NCI-H1930 (cell line): ENCODE results near the gene CNTN5.

Source experiments
- DNase-seq, 2 experiments: peaks; one replicate each; lab custom pipeline; 2025; lab: John Stamatoyannopoulos, UW

Gene CNTN5

DNA sequence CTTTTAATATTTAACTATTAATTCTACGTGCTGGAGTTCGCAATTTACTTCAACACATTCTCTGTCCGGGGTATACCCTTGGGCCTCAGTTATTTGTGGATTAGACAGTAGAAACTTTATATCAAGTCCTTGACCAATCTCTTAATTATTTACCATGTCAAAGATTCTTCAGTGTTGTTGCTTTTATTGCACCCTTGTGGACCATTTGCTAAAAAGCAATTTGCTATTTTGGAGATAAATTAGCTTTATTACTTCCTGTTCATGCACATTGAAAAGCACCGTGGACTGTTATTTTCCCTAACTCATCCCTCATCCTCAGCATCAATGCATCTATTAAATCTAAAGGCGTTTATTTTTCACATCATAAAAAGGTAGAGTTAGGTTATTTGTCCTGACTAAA, 609.9 kb downstream of the CNTN5 start:
- no peak for DNase-seq

DNA sequence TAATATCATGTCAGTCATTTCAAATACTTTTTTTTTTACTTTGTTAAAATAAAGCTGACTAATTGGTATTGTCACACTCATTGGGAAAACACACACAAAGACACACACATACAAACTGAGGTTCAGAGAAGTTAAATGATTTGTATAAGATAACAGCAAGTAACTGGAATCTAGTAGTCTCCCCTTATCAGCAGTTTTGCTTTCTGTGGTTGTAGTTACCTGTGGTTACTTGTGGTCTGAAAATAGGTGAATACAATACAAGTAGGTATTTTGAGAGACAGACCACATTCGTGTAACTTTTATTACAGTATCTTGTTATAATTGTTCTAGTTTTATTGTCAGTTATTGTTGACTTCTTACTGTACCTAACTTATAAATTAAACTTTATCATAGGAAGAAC, 610.9 kb downstream of the CNTN5 start:
- DNase-seq: no peak

DNA sequence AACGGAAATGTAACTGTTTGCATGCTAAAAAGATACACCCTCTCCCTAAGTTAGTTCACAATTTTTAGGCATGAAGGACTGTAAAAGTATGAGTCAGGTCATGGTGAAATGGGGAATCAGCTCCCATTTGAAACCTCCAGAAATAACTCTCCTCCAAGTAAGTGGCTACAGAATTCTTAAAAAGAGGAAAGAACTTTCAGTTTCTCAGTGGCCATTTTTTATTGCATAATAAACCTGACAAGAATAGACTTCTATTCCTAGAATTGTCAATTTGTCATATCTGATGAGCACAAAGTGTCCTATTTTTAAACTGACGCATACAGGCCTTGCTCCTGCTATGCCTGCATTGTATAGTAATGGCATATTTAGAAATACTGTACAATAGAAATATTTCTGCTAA, 612.2 kb downstream of the CNTN5 start:
- no peak for DNase-seq

DNA sequence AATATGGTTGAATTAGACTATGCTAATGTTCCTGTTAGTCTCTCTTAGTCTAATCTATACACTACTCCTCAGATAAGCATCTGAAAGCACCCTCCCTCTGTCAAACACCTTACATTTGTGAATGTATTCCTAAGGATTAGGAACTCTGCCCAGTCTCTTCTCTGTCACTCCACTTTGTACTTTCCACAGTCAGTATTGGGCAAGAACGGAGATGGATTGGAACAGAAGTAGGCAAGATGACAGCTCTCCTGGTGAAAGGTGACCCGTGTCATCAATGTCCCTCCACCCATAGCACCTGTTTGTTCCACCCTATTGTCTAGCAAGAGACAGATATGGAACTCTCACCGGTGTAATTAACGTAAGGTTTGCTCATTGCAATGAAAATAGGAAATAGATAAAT, 613.8 kb downstream of the CNTN5 start:
- DNase-seq: no peak

DNA sequence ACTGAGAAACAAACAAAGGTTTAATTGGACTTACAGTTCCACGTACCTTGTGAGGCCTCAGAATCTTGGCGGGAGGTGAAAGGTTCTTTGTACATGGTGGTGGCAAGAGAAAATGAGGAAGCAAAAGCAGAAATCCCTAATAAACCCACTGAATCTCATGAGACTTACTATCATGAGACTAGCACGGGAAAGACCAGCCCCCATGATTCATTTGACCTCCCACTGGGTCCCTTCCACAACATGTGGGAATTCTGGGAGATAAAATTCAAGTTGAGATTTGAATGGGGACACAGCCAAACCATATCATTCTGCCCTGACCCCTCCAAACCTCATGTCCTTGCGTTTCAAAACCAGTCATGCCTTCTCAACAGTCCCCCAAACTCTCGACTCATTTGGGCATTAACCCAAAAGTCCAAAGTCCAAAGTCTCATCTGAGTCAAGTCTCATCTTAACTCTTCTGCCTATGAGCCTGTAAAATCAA, 617.4 kb downstream of the CNTN5 start:
- DNase-seq: no peak

DNA sequence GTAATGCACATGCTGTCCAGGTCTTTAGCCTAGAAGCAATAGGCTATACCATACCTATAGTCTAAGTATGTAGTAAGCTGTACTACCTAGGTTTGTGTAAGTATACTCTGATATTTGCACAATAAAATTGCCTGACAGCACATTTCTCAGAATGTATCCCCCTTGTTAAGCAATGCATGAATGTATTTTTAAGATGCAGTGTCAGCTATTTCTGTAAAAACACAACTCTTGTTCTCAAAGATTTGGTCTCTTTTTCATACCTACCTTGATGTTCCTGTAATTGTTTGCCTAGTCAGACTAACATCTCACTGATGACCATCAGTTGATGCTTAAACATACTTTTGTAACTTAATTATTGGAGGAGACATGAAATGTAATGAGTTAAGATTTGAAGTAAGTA, 619.9 kb downstream of the CNTN5 start:
- no peak for DNase-seq

DNA sequence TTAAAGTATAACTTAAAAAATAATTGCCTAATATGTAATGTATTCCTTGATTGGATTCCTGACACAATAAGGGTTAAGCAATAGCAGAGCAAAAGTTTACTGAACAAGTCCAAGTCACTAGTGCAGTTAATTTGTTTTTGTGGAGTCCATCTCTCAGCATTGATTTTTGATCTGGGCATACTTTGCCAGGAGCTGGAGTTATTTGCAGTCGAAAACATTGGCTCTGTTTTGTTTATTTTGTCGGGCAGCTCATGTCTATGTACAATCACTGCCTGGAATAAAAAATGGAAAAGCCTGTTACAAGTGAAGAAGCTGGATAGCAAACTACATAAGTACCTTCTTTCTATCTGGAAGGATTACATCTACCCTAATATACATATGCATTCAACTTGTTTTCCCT, 625.2 kb downstream of the CNTN5 start:
- DNase-seq: no peak

DNA sequence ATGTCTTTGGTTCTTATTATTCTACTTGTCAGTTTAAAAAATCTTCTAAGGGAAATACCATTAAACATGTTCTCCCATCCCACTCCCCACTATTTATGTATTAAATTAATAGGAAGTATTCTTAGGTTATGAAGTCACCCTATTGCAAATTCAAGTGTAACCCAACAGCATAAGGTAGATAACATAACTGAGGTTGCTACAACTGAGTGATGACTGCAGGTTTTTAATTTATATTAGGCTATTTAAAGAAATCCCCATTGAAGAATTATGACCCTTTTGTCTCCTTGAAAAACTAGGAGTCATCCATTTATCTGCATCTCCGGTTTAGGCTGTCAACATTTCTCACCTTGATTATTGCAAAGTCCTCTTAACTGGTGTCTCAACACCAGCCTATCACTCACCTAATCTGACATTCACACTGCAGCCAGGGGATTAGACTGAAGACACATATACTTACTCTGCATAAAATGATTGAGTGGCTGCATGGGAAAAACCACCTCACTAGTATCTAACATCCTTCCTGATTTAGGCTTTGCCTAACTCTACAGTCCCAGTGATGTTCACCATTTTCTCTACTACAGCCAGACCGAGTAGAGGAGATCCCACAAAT, 649.4 kb downstream of the CNTN5 start:
- DNase-seq: no peak

DNA sequence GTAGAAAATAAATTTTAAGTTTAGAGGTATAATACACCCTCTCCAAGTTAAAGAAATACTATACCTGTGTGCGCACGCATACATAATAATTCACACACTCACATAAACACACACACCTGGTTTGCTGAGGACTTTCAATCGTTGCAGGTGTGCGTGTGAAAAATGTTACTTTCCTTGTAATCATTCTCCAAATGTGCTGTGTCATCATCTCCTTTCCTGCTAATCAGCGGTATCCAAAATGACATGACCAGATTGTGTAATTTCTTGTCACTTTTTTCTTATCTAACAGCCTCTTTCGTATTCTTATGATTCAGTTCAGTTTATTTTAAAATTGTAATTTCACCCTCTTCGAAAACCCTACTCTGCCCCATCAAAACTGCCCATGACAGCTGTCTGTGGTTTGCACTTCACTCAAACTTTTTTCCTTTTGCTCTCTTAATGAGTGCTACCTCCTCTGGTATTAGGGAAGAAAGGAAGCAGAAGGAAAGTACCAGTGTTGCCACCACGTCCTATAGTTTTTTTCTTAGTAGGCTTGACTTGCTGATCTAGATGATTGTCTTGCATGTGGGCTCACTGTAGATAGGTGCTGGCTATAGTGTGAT, 651.2 kb downstream of the CNTN5 start:
- DNase-seq: no peak

DNA sequence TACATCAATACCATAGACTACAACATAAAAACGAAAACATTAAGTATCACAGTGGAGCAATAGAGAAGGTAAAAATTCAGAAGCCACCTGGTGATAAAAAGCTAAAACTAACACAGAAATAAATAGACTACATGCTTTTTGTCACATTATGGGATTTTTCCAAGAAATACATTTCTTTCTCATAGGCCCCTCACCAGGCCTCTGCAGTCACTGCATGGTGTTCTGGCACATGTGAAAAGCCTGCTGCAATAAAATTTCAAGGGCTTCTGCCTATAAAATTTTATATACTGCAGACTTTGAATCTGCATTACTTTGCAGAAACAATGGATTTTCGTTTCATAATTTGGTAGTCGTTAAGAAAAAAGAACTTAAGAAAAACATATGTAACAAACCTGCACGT, 655.5 kb downstream of the CNTN5 start:
- DNase-seq: no peak

DNA sequence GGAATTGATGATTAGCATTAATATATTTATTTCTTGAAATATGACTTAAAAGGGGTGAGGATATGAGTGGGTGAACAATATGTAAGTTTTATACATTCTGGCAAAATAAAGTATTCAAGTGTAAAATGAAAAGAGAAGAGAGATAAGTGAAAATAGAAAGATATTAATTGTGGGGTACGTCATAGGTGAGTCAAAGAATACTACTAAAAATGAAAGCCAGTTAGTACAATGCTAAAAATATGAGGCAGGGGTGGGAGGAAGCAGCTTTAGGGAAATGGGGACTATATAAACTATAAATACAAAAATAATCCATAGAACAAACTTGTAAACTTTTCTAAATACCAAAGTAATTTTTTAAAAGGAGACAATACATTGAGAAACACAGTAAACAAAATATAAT, 661.4 kb downstream of the CNTN5 start:
- DNase-seq: no peak

DNA sequence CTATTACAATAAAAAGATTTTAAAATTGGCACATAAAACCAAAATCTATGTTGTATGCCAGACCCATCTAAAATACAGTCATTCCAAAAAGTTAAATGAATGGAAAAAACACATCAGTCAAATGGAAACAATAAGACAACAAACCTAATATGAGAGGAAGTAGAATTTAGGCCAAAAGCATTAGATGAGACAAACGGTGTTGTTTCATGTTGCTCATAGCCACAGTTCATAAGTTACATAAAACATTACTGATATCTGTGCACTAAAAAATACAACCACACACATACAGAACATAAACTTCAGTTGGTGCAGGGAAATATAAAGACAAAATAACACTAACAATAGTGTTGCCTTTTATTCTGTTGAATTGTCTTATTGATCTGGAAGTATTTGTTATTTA, 661.9 kb downstream of the CNTN5 start:
- no peak for DNase-seq

DNA sequence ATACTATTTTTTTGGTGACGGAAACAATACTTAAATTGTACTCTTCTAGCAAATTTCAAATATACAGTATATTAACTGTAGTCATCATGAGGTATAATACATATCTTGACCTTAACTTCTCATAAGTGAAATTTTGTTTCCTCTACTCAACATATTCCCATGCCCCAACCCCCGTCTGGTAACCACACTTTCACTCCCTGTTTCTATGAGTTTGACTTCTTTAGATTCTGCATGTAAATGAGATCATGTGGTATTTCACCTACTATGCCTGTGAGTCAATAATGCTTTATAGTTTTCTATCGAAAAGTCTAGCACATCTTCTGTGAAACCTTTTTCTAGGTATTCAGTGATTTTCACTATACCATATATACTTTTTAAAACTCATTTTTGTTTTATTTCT, 663.2 kb downstream of the CNTN5 start:
- DNase-seq: no peak

DNA sequence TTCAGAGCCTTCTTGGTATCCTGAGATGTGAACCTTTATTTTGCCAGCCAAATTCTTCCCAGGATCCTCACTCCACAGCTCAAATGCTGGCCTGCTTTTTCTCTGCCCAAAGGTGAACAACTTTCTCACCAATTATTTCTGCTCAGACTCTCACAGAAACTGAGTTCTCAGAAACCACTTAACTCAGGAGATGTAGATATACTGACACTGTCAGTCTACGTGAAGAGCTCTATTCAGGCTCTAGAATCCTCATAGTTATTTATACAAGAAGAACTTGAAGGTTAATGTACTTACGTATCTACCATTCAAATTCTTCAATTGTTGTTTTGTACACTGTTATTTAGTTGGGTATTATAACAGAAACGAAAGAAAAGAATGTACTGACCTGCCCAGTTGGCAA, 666.1 kb downstream of the CNTN5 start:
- DNase-seq: no peak

DNA sequence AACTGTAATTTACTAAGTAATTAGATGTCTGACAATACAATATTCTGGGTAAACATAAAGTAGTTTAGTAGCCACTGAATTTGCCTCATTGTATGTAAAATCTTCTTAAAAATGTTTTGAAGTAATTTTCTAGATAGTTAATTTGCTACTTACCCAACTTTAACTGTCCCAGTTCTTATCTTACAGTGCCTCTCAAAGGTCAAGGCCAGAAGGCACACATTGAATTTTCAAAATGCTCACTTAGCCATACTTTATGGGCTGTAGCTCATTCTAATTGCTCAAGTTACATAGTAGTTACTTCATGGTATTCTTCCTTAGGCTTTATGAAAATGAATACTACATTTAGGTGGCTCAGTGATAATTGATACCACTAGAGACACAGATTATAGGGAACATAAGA, 666.6 kb downstream of the CNTN5 start:
- no peak for DNase-seq

DNA sequence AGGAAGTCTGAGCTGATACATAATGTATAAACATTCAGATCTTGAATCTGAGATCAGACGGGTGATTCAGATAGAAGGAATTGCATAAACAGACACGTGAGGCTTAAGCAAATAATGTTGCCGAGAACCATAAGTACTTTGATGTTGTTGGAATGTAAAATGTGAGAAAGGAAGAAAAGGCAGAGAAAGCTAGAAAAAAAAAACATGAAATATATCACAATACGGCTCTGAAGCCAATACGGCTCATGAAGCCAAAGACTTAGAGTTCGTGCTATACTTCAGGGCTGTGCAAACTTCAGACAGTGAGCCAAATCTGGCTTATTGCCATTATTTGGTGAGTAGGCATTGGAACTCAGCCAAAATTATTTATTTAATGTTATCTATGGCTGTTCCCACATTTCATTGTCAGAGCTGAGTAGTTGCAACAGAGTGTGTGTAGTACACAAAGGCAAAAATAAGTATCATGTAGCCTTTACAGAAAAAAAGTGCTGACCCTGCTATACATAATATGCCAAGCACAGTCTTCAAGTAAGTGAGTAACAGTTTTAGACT, 673.3 kb downstream of the CNTN5 start:
- DNase-seq: no peak

DNA sequence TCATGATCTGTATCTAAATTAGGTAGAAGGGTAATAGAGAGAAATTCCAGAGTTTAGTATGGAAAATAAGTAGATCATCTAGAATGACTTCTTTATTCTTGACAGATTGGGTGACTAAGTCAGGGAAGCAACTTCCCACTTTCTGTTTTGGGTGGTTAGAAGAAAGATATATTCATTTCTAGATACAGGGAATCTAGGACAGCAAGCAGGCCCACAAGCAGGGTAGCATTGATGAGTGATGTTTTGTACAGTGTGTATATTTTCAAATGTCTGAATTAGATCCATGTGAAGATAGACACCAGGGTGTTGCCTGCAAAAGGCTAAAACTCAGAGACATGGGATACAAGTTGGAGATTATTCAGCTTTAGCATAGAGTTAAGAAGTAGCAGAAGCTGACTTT, 674.4 kb downstream of the CNTN5 start:
- DNase-seq: no peak

DNA sequence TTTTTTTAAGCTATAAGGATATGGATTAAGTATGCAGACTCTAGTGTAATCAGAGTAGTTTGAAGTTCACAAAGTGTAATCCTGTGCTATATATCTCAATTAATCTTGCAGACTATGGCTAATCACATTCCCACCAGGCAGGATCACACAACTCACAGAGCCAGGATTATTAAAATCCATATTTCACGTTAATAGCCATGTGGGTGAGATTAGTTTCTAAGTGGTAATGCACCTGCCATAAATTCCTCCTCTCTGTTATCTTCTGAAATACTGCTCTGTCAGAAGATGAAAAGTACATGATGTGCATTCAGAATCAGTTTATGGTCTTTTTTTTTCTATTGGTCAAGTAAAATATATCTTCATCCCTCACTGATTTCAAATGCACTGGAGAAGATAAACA, 686.1 kb downstream of the CNTN5 start:
- no peak for DNase-seq

DNA sequence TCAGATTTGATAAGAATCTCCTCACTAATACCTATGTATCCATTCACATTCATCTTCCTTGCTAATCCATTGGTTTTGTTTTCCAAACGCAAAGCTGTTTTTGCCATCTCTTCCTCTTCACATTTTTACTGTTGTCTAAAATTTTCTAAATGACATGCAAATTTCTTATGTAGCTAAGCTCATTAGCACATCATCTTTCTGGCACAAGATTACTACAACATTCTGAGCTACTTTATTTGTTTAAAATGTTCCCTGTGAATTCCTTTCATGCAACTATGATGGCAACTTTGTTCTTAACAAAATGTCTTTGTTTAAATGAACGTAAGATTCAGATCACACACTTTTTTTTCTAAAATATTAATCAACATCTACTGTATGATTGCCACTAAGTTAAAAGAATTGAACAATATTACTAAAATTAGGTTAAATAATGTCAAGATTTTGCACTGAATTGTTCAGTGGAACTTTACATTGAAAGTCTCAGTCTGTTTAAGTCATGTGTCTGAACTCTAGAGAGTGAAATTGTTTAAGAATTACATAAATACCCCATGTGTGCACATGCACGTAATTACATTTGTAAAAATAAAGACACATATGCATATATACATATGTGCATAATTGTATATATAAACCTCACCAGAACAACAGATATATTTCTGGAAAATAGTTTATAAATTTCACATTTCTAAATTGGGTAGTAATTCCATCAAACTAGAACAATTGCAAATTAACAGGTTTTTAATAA, 688.4 kb downstream of the CNTN5 start:
- no peak for DNase-seq

DNA sequence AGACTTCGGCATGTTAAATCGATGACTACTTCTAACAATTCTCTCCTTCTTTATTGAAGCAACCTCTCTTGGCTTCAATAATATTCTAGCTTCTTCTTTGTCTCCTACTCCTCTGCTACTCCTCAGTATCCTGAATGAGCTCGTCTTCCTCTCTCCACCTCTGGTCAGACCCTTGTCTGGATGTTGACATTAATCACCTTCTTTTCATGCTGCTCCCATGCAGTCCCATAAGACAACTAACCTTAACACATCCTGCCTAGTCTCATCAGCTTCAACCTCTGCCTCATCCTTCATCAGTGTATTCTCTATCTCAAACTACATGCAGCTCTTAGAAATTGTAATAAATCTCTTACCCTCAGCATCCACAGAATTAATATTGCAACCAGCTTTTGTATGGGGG, 695.6 kb downstream of the CNTN5 start:
- DNase-seq: no peak

DNA sequence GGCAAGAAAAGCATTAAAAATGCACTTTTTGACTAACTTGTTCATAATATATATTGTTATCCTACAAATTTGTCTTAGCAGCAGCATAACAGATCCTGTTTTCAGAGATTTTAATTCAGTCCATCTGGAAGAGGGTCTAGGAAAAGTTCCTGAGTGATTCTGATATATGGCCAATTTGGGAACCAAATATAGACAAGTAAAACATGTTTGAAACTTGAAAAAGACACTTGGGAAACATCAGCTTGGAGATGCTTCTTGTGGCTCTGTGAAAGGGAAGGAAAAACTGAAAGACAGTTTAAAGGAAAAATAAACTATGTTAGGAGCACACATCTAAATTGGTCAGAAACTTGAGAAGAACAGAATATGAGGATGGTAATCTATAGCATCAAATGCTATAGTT, 697.5 kb downstream of the CNTN5 start:
- no peak for DNase-seq

DNA sequence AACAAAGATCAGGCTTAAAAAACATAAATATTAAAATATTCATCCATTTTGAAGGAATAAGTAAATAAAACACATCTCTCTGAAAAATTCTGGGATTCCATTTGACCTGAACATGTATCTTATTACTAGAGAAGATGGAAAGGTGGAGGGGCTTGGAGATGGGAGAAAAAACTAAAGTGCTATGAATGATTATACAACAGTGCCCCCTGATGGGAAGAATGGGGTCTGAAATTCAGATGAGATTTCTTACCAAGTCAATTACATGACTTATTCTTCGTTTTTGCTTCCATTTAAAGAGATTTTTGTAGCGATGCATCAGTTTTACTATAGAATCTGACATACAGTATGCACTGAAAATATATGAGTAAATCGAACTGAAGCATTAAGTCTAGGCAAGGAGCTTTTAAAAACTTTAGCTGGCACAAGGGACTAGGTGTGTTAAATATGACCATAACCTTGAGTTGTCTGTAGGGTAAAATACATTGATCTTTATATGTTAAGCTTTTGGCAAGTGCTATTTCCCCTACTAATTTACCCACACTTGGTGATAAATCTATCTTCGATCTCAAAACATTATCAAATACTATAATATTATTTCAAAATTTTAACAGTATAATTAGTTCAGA, 718.8 kb downstream of the CNTN5 start:
- peak in 1 of 2 experiments; percentile 31 for DNase-seq

DNA sequence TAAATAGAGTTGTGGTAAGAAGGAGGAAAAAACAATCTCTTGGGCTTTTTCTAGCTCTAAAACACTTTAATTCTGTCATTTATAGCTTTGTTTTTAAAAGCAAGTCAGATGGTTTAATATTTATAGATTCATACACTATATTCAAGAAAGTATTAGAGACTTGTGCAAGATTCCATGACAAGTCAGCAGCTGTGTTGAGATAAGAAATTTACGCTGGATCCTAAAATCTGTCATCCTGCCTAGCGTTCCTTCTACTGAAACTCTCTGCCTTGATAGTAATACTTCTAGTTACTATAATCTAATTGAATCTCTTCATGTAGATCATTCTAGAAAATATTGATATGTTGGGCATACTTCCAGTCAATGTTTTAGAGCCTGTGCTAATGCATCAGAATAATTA, 721.8 kb downstream of the CNTN5 start:
- DNase-seq: no peak
